AG04449 (cell line): ENCODE measurements around the gene MYO10.

Source experiments
- CTCF ChIA-PET: fragments of 350-600 bp; formaldehyde crosslinking; extraction: SDS; loops from one replicate; lab custom pipeline; 2021; ENCODE audit warnings: antibody characterized with exemption; lab: Yijun Ruan, JAX
- POLR2A ChIA-PET: fragments of 400-600, 350-600 bp; formaldehyde crosslinking; extraction: SDS; loops from one replicate; lab custom pipeline; 2020; ENCODE audit warnings: antibody characterized with exemption, inconsistent platforms; lab: Yijun Ruan, JAX
- DNase-seq: peaks from one replicate; pipeline ENCODE4 v3.0.0-alpha.2; 2010; ENCODE audit warnings: low read depth, low spot score
- H3K4me3 ChIP-seq: 2 replicates; pipeline ENCODE4 v1.5.1; 2011; ENCODE audit warnings: low read depth, mild to moderate bottlenecking, control low read depth, low read length
- TF ChIP-seq, protein P1 (sequence below): IDR thresholded peaks from one replicate; pipeline ENCODE4 v1.5.1; 2011; ENCODE audit warnings: mild to moderate bottlenecking, moderate library complexity, low read length, control low read depth, inconsistent platforms; ENCODE audit not compliant: insufficient read depth; ENCODE audit errors: missing control alignments

MYO10 gene

DNA sequence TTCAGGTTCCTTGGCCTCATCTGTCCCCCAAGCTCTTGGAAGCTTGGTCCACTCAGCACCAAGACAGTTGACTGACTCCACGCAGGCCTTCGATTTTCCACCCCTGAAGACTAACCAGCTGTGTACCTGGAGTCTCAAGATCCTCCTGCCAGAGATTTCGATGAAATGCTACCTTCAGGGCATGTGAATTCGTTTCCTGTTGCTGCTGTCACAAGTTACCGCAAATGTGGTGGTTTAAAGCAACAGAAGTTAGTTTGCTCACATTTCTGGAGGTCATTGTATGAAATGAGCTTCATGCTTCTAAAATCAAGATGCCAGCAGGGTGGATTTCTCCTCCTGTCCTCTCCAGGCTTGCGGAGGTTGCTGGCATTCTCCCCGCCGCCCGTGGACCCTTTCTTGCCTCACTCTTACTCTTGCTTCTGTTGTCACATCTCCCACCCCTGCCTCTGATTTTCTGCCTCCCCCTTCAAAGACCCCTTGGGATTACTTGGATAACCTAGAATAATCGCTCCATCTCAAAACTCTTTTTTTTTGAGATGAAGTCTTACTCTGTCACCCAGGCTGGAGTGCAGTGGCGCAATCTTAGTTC lies 291.7 kb downstream of the MYO10 start:
- TF ChIP-seq, protein P1, sequence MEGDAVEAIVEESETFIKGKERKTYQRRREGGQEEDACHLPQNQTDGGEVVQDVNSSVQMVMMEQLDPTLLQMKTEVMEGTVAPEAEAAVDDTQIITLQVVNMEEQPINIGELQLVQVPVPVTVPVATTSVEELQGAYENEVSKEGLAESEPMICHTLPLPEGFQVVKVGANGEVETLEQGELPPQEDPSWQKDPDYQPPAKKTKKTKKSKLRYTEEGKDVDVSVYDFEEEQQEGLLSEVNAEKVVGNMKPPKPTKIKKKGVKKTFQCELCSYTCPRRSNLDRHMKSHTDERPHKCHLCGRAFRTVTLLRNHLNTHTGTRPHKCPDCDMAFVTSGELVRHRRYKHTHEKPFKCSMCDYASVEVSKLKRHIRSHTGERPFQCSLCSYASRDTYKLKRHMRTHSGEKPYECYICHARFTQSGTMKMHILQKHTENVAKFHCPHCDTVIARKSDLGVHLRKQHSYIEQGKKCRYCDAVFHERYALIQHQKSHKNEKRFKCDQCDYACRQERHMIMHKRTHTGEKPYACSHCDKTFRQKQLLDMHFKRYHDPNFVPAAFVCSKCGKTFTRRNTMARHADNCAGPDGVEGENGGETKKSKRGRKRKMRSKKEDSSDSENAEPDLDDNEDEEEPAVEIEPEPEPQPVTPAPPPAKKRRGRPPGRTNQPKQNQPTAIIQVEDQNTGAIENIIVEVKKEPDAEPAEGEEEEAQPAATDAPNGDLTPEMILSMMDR = no peak
- DNase-seq = no peak
- POLR2A ChIA-PET = no interaction called here
- CTCF ChIA-PET = no interaction called here
- H3K4me3 ChIP-seq = no peak overlapping the region

DNA sequence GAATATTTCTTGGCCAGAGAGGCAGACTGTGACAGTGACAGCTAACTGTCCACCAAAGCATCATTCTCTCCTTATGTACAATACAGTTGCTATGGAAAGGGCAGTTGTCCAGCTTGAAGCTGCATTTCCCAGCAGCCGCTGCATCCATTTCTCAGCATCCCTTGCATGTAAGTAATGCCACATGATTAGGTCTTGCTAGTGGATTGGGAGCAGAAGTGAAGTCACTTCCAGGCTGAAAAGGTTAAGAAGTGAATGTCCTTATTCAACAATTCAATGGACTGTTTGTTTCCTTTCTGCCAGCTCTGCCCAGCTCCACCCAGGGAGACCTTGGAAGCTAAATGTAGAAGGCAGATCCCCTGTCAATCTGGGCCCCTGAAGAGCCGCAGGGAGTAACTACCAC lies 293.2 kb downstream of the MYO10 start:
- TF ChIP-seq, protein P1 = no peak
- no peak overlapping the region for H3K4me3 ChIP-seq
- POLR2A ChIA-PET = no interaction called here
- CTCF ChIA-PET = no interaction called here
- no peak for DNase-seq

DNA sequence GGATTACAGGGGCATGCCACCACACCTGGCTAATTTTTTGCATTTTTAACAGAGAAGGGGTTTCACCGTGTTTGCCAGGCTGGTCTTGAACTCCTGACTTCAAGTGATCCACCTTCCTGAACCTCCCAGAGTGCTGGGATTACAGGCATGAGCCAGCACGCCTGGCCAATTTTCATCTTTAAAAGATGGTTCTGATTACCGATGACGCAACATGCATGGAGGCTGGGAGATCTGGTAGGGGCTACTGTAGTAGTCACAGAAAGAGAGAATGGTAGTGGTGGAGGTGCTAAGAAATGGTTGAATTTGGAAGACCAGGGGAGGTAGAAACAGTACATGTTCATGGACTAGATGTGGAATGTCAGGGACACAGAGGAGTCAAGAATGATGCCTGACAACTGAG lies 296.9 kb downstream of the MYO10 start:
- no peak overlapping the region for H3K4me3 ChIP-seq
- CTCF ChIA-PET = no interaction called here
- TF ChIP-seq, protein P1 = no peak
- POLR2A ChIA-PET = no interaction called here
- no peak for DNase-seq

DNA sequence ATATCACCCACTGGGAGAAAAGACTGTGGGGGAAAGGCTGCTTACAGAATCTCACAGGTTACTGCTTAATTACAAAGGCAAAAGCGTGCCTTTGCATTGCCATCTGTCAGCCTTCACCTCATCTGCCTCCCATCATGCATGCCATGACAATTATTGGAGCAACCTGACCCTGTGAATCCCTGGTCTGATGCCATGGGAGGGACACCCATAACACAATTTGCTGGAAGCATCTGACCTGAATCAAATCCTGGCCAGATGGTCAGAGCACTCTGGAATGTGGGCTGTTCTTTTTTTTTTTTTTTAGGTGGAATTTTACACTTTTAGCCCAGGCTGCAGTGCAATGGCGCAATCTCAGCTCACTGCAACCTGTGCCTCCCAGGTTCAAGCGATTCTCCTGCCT lies 307.7 kb downstream of the MYO10 start:
- TF ChIP-seq, protein P1 = no peak
- ChIA-PET POLR2A (no interaction called here), CTCF (interaction anchor here (1.0 kb wide), 1 partner anchor 76 kb away, joined by 3 read pairs; no protein-coding TSS in a partner anchor)
- H3K4me3 ChIP-seq = no peak overlapping the region
- no peak for DNase-seq

DNA sequence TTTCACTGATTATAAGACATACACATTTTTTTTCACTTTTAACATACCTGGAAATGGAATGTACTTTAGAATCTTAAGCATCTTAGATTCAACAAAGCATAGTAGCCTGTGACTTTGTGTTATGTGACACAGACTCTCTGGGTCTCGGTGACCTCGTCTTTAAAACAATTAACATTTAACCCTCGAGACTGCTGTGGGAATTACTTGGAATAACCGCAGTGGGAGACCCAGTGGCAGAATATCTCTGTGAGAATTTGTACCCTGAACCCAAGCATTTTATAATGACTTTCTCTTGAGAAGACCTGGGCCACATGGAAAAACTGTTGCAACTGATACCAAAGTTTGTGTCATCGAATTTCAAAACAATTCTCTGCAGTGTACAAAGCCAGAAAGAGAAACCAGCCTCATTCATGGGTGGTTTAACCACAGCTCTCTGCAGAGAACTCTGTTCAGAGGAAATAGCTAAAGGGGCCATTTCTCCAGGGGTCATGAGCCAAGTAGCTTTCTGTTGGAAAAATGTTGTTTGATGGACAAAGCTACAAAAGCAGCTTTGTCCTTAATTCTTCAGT lies 309.3 kb downstream of the MYO10 start:
- no peak overlapping the region for H3K4me3 ChIP-seq
- POLR2A ChIA-PET = no interaction called here
- CTCF ChIA-PET = no interaction called here
- TF ChIP-seq, protein P1 = no peak
- no peak for DNase-seq

DNA sequence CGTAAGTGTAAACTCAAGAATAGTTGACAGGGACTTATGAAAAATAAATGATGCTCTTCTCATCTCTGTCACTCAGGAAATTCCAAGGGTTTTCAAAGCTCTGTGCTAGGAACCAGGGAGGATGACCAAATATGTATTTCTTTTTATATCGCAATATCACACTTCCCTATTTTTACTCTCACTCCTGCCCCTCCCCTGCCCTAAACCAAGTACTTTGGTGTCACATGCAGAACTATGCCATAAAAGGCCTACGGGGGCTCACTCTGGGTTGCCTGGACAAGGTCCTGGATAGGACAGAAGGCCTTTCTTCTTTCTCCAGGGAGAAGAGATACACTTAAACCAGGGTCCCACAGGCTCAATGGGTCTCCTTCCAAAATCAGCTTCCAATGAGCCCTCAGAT lies 311.0 kb downstream of the MYO10 start:
- POLR2A ChIA-PET = no interaction called here
- DNase-seq = no peak
- CTCF ChIA-PET = no interaction called here
- H3K4me3 ChIP-seq = no peak overlapping the region
- TF ChIP-seq, protein P1 = no peak
